ENCODE measurements around the gene STRN3. TPM values are rescaled to one million over a fixed set of nuclear protein-coding genes. Genes with fewer than 3 reads are reported as not detected.

Gene STRN3
- total RNA-seq, 1 donor from 2014 or later = 32.8 TPM

DNA sequence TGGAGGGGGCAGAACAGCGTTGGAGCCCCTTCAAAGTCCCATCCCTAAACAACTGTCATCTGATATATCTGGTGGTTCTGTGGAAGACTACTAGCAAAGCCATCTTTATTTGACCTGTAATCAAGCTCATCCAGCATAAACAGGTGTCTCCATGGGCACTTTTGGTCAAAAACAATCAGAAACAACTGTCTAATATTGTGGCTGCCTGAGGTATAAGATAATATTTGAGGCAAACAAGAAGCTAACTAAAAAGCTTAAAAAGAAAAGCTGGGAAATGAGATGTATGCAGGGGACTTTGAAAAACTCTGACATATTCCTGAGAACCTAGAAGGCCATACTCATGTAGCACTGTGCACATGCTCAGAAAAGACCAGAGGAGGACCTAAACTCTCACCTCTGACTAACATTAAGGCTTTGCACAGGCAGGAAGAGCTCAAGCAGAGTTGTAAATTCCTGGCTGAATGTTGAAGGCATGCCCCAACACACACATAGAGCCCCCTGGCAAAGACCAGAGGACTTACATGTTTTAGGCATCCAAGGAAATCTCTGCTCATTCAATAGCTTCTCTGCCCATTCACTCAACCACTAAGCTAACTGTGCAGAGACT, 28.0 kb downstream of the STRN3 start:
- H3K27ac ChIP-seq = no peak overlapping the region
- no peak for ATAC-seq
- no peak overlapping the region for H3K4me3 ChIP-seq
- peaks cover 9% of the 10 kb centered on the region for H3K36me3 ChIP-seq
- no peaks in the 10 kb centered on the region for H3K27me3 ChIP-seq (ENCODE audit: low read depth)
- H3K9me3 ChIP-seq = peaks cover 12% of the 10 kb centered on the region
- TF ChIP-seq, protein P1, sequence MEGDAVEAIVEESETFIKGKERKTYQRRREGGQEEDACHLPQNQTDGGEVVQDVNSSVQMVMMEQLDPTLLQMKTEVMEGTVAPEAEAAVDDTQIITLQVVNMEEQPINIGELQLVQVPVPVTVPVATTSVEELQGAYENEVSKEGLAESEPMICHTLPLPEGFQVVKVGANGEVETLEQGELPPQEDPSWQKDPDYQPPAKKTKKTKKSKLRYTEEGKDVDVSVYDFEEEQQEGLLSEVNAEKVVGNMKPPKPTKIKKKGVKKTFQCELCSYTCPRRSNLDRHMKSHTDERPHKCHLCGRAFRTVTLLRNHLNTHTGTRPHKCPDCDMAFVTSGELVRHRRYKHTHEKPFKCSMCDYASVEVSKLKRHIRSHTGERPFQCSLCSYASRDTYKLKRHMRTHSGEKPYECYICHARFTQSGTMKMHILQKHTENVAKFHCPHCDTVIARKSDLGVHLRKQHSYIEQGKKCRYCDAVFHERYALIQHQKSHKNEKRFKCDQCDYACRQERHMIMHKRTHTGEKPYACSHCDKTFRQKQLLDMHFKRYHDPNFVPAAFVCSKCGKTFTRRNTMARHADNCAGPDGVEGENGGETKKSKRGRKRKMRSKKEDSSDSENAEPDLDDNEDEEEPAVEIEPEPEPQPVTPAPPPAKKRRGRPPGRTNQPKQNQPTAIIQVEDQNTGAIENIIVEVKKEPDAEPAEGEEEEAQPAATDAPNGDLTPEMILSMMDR (IDR thresholded peaks at IDR 0.05) = no peak
- H3K4me1 ChIP-seq = peaks cover 16% of the 10 kb centered on the region
- intact Hi-C loops (cut with DNase I) = no loop called here
- DNase-seq = no peak

DNA sequence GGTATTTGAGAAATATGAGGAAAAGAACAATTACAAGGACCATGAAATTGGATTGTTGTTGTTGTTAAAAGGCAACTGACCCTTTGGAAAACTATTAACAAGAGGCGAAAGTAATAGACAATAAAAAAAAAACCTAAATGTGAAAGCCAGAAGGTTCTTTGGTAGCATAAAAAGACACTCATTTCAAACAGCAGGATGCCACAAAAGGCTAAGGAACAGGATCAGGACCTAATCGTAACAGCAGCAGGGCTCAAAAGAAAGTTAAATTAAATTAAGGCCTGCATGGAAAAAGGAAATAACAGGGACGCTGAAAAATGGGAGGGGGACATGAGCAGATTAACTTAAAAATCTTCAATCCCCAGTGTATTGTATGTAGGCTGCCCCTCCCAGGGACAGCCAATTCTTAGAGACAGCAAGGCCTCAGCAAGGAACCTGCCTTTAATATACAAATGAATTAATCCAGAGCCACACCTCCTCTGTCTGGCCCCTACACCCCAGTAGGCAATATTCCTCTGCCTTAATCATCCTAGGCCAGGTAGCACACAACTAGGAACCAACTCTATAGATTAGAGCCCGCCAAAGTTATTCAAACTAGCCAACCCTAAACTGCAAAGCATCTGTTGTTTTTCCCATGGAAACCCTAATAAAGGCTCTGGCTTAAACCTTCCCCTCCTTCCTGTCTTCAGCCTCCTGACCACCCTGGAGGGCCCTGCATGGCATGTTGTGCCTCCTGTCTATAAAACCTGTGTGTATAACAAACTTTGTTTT, 29.1 kb downstream of the STRN3 start:
- no peak overlapping the region for H3K4me3 ChIP-seq
- ATAC-seq (no peak), DNase-seq (no peak)
- no peaks in the 10 kb centered on the region for H3K27me3 ChIP-seq (ENCODE audit: low read depth)
- H3K4me1 ChIP-seq = peaks cover 16% of the 10 kb centered on the region
- no peak overlapping the region for H3K27ac ChIP-seq
- TF ChIP-seq, protein P1 (IDR thresholded peaks at IDR 0.05) = no peak
- peaks cover 12% of the 10 kb centered on the region for H3K9me3 ChIP-seq
- no peaks in the 10 kb centered on the region for H3K36me3 ChIP-seq
- intact Hi-C loops (cut with DNase I) = no loop called here

DNA sequence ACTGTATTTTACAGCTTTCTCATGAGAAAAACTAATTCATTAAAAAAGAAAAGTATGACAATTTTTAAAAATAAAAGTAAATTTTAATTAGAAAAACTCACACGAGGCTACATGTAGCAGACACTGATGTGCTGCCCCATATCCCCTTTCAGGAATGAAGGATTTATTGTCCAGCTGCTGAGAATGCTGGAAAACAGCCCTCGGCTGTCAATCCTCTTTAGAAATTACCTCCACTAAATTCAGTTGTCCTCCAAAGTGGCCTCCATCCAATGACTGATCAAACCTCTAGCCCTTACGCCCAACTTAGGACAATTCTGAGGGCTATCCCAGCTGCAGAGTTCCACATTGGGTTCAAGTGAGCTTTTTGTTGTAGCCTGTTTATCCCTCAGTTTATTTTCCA, 30.5 kb downstream of the STRN3 start:
- Histone ChIP-seq H3K27me3 (ENCODE audit: low read depth) (no peaks in the 10 kb centered on the region), H3K27ac (no peak overlapping the region), H3K4me1 (peaks cover 26% of the 10 kb centered on the region), H3K4me3 (no peak overlapping the region), H3K9me3 (peaks cover 12% of the 10 kb centered on the region), H3K36me3 (no peaks in the 10 kb centered on the region)
- DNase-seq = no peak
- no peak for ATAC-seq
- intact Hi-C loops (cut with DNase I) = no loop called here
- TF ChIP-seq, protein P1 (IDR thresholded peaks at IDR 0.05) = no peak

DNA sequence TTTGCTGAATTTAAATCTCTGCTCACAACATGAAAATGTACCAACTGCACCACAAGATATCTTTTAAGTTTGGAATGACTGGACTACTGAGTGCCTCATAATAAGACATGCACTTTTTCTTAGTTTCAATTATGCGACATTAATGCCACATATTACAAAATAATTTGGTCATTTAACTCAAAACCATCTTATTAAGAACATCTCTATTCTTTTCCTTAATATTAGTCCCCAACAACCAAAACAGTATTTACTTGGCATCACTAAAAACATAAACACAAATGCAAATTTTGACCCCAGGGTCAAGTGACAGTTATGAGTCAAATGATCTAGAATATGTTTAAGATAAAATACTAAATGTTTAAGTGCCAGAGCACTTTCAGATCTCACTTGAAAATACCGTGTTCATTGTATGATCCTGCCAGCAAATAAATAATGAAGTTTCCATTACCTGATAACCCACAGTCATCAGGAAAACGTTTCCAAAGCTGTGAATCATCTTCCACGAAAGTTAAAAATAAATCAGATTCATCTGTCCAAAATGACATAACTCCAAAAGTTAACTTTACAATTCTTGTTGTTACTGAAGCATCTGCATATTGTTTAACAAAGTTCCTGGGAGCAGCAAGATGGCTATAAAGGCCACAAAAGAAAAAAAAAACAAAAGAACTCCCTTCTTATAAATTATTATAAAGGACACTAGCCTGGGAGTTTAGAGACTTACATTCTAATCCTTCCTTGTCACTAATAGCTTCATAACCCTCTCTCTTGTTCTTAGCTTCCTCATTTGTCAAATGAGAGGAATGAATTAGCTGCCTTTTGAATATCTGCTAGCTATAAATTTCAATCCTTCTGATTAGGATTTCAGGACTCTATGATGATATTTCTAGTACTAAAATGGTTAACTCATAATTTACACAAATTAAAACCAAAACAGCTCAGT, 31.2 kb downstream of the STRN3 start:
- ATAC-seq (peak in 1 of 2 donors; percentile 27), DNase-seq (no peak)
- TF ChIP-seq, protein P1 (IDR thresholded peaks at IDR 0.05) = no peak
- no peaks in the 10 kb centered on the region for H3K27me3 ChIP-seq (ENCODE audit: low read depth)
- H3K36me3 ChIP-seq = no peaks in the 10 kb centered on the region
- H3K9me3 ChIP-seq = peaks cover 12% of the 10 kb centered on the region
- no peak overlapping the region for H3K4me3 ChIP-seq
- intact Hi-C loops (cut with DNase I) = no loop called here
- peaks cover 26% of the 10 kb centered on the region for H3K4me1 ChIP-seq
- H3K27ac ChIP-seq = no peak overlapping the region

DNA sequence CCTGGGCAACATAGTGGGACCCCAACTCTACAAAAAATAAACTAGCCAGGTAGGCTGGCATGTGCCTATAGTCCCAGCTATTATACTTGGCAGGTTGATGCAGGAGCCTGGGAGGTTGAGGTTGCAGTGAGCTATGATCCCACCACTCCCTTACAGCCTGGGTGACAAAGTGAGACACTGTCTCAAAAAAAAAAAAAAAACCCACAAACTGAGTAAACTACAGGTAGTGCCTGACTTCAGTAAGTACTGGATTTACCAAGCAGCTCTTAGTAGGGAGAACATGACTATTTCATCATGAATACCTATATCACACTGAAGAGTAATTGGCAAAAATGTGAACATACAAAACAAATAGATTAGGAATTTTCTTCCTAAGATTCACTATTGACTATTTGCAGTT, 33.1 kb downstream of the STRN3 start:
- H3K36me3 ChIP-seq = no peaks in the 10 kb centered on the region
- no peak overlapping the region for H3K27ac ChIP-seq
- H3K9me3 ChIP-seq = peaks cover 3% of the 10 kb centered on the region
- no peak for ATAC-seq
- H3K27me3 ChIP-seq (ENCODE audit: low read depth) = no peaks in the 10 kb centered on the region
- H3K4me1 ChIP-seq = peaks cover 35% of the 10 kb centered on the region
- H3K4me3 ChIP-seq = no peak overlapping the region
- no peak for DNase-seq
- TF ChIP-seq, protein P1 (IDR thresholded peaks at IDR 0.05) = no peak
- intact Hi-C loops (cut with DNase I) = no loop called here
